Spleen (tissue), 11 donors: Measurements from ENCODE around the gene C10orf88. TPM values are rescaled to one million over a fixed set of nuclear protein-coding genes. Genes with fewer than 3 reads are reported as not detected.

ENCODE experiments used
- DNase-seq: peaks from one replicate; pipeline ENCODE4 v3.0.0-alpha.2; 2020
- H3K27ac ChIP-seq, 8 donors: fragments of 200-600 bp; sonication (generic) in 7 of 8; 1 replicate in 4 of 8; 2 replicates in 4 of 8; pipeline versions ENCODE4 v1.5.0 to v1.8.0; 2016 to 2021; ENCODE audit warnings: inconsistent platforms in 4 of 8, mild to moderate bottlenecking in 4 of 8, moderate library complexity in 1 of 8
- H3K27me3 ChIP-seq, 7 donors: fragments of 200-600 bp; sonication (generic) in 6 of 7; replicated peaks in 1 of 7; 1 replicate in 4 of 7; 2 replicates in 3 of 7; pipeline versions ENCODE4 v1.5.0 to v1.8.0; 2016 to 2021; ENCODE audit warnings: inconsistent platforms in 3 of 7, mild to moderate bottlenecking in 1 of 7
- H3K36me3 ChIP-seq, 6 donors: fragments of 200-600 bp; sonication (generic) in 5 of 6; 1 replicate in 4 of 6; 2 replicates in 2 of 6; pipeline versions ENCODE4 v1.5.0 to v1.8.0; 2016 to 2021; ENCODE audit warnings: inconsistent platforms in 2 of 6
- H3K4me1 ChIP-seq, 6 donors: fragments of 200-600 bp; sonication (generic) in 5 of 6; 1 replicate in 3 of 6; 2 replicates in 3 of 6; pipeline versions ENCODE4 v1.5.0 to v1.8.0; 2016 to 2021; ENCODE audit warnings: inconsistent platforms in 3 of 6
- H3K4me3 ChIP-seq, 8 donors: fragments of 200-600 bp; sonication (generic) in 7 of 8; 1 replicate in 4 of 8; 2 replicates in 4 of 8; pipeline versions ENCODE4 v1.5.0 to v1.8.0; 2016 to 2021; ENCODE audit warnings: inconsistent platforms in 4 of 8, mild to moderate bottlenecking in 4 of 8, moderate library complexity in 2 of 8
- H3K9me3 ChIP-seq, 8 donors: fragments of 200-600 bp; sonication (generic) in 7 of 8; 1 replicate in 4 of 8; 2 replicates in 4 of 8; pipeline versions ENCODE4 v1.5.0 to v1.8.0; 2016 to 2021; ENCODE audit warnings: inconsistent platforms in 4 of 8
- CTCF ChIP-seq, 11 experiments: fragments of 200-600 bp in 7 of 11; fragments of 450-650 bp in 4 of 11; sonication (generic) in 4 of 11; IDR thresholded peaks in 8 of 11; conservative IDR thresholded peaks in 3 of 11; 1 replicate in 7 of 11; 2 replicates in 4 of 11; pipeline versions ENCODE4 v1.4.0 to v1.8.0; 2016 to 2021; ENCODE audit warnings: antibody characterized with exemption in 11 of 11, inconsistent platforms in 4 of 11, mild to moderate bottlenecking in 1 of 11
- POLR2A ChIP-seq, 3 donors: fragments of 450-650 bp; IDR thresholded peaks; one replicate each; pipeline ENCODE4 v1.5.1; 2017; ENCODE audit warnings: antibody characterized with exemption in 3 of 3, mild to moderate bottlenecking in 1 of 3
- POLR2AphosphoS5 ChIP-seq, 3 donors: sonication (generic); formaldehyde crosslinking; IDR thresholded peaks; one replicate each; pipeline ENCODE4 v1.5.1; 2017; ENCODE audit warnings: antibody characterized with exemption in 3 of 3
- whole genome bisulfite sequencing, 5 donors: extraction: QIAGEN DNeasy Blood & Tissue Kit in 3 of 5; methylation state at CpG; one replicate each; pipeline versions ENCODE4 v1.1.5 to v1.1.7; 2013 to 2018; 5-methylcytosine and 5-hydroxymethylcytosine counted together
- intact Hi-C: fragments of 100-400 bp; cut with DNase I; formaldehyde crosslinking; loops from one replicate; pipeline ENCODE4 v1.15.0; 2023; ENCODE audit warnings: low total_unique reads
- polyA plus RNA-seq, 3 donors: library from polyadenylated mRNA; stranded (reverse); fragments of 200-250 nt; gene quantifications; one replicate each; pipeline ENCODE4 v1.2.1, GENCODE V29; 2013
- total RNA-seq, 7 donors: library from RNA; depleted of rRNA in 3 of 7; stranded (reverse); fragments of >200 nt in 3 of 7; fragmentation: NEBNext Ultra II Directional in 4 of 7; extraction: Animal tissue kit (Norgen Biotek cat#: 25700) in 4 of 7; gene quantifications; one replicate each; pipeline versions ENCODE4 v1.1.0 to v1.2.1, GENCODE V29; 2016 to 2021
- donor health status: healthy with polysubstance abuse.
- donor health status: DM: no; HTN: no; CAD: no; lungs with moderate emphysema.
- donor health status: DM: no; HTN: no; CAD: no.
- donor health status: Bipolar disorder and iron deficiency.
- donor health status: healthy.
- donor health status: DM: no; HTN: no; CAD: no.
- donor health status: DM: yes; HTN: yes; CAD: no.

Gene C10orf88
- total and polyA plus RNA-seq, 10 donors: 4.7 to 10.2 (median 7.0) TPM

DNA sequence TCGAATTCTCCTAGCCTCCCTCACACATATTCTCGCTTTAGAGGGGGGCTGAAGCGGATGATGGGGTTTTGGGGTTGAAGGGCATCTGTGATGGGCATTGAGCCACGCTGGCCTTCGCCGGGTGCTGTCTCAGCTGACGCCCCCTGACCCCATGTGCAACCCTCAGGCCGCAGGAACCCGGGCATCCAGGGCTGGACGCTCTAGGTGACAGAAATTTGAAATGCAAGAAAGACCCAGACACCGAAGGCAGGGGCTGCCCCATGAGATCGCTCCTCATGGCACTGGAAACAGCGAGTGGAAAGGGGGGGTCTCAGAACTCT lies 664 bp upstream of the C10orf88 start:
- whole genome bisulfite sequencing, 5 donors: 59 to 72% (median 62%) methylated on average over 13 of the region's 13 CpGs
- intact Hi-C loops: loop anchor here (10.0 kb wide), 1 partner anchor 200 kb away; the partner anchor contains the start of gene BUB3
- H3K27me3 ChIP-seq: no peaks in the 10 kb centered on the region
- no peak for TF ChIP-seq POLR2A (IDR thresholded peaks at IDR 0.05)
- no peak for TF ChIP-seq POLR2AphosphoS5 (IDR thresholded peaks at IDR 0.05)
- no peak for TF ChIP-seq CTCF (IDR thresholded peaks at IDR 0.05 in 8 of 11, conservative IDR thresholded peaks at IDR 0.05 in 3 of 11)
- H3K4me3 ChIP-seq: peak overlapping the region in 6 of 8 donors; percentile 68 to 93 (median 75)
- H3K4me1 ChIP-seq: peaks cover 11 to 38% (median 28%) of the 10 kb centered on the region in 6 donors
- peak; percentile 85 for DNase-seq
- H3K27ac ChIP-seq: peak overlapping the region in 4 of 8 donors; percentile 84 to 91 (median 86)
- H3K9me3 ChIP-seq: peaks cover 0 to 7% (median 2%) of the 10 kb centered on the region in 8 donors
- peaks cover 0 to 7% (median 0%) of the 10 kb centered on the region in 6 donors for H3K36me3 ChIP-seq

DNA sequence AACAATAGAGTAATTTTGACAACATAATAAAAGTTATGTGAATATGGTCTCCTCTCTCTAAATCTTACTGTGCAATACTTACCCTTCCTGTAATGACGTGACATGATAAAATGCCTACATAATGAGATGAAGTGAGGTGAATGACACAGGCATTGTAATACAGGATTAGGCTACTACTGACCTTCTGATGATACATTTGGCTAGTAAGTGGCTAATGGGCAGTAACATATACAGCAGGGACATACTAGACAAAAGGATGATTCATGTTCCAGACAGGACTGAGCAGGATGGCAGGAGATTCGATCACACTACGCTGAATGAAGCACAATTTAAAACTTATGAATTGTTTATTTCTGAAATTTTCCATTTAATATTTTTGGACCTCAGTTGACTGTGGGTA lies 4.7 kb downstream of the C10orf88 start:
- Histone ChIP-seq H3K27ac (no peak overlapping the region), H3K9me3 (no peaks in the 10 kb centered on the region), H3K27me3 (no peaks in the 10 kb centered on the region), H3K4me1 (peaks cover 11 to 32% (median 24%) of the 10 kb centered on the region in 6 donors), H3K36me3 (peaks cover 0 to 58% (median 28%) of the 10 kb centered on the region in 6 donors), H3K4me3 (no peak overlapping the region)
- TF ChIP-seq CTCF (IDR thresholded peaks at IDR 0.05 in 8 of 11, conservative IDR thresholded peaks at IDR 0.05 in 3 of 11) (no peak), POLR2AphosphoS5 (IDR thresholded peaks at IDR 0.05) (no peak), POLR2A (IDR thresholded peaks at IDR 0.05) (no peak)
- DNase-seq: no peak
- intact Hi-C loops: no loop called here
- 94 to 99% (median 97%) methylated on average over 3 of the region's 3 CpGs for WGBS, 5 donors

DNA sequence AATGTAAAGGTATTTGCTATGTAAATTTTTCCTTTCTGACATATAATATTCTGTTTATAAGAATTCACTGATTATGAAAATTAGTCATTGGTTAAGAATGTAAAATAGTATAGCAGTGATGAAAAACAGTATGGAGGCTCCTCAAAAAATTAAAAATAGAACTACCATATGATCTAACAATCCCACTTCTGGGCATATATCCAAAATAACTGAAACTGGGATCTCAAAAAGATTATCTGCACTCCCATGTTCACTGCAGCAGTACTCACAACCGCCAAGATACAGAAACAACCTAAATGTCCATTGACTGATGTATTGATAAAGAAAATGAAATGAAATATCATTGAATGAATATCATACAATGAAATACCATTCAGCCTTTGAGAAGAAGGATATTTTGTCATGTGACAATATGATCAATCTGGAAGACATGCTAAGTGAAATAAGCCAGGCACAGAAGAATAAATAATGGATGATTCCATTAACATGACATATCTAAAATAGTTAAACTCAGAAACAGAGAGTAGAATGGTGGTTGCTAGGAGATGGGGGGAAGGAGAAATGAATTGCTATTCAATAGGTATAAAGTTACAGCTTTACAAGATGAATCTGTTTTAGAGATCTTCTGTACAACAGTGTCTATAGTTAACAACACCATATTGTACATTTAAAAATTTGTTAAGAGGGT lies 14.0 kb downstream of the C10orf88 start:
- no peak for DNase-seq
- Histone ChIP-seq H3K4me3 (no peak overlapping the region), H3K9me3 (no peaks in the 10 kb centered on the region), H3K4me1 (no peaks in the 10 kb centered on the region), H3K27me3 (no peaks in the 10 kb centered on the region), H3K36me3 (peaks cover 0 to 62% (median 21%) of the 10 kb centered on the region in 6 donors), H3K27ac (no peak overlapping the region)
- intact Hi-C loops: no loop called here
- WGBS, 5 donors: 95 to 100% (median 96%) methylated on average over 1 of the region's 1 CpG
- TF ChIP-seq CTCF (IDR thresholded peaks at IDR 0.05 in 8 of 11, conservative IDR thresholded peaks at IDR 0.05 in 3 of 11): no peak
- no peak for TF ChIP-seq POLR2AphosphoS5 (IDR thresholded peaks at IDR 0.05)
- TF ChIP-seq POLR2A (IDR thresholded peaks at IDR 0.05): no peak

- Histone ChIP-seq H3K27me3 (no peaks in the 10 kb centered on the region), H3K9me3 (no peaks in the 10 kb centered on the region), H3K4me3 (no peak overlapping the region), H3K36me3 (peaks cover 0 to 62% (median 21%) of the 10 kb centered on the region in 6 donors), H3K4me1 (no peaks in the 10 kb centered on the region), H3K27ac (no peak overlapping the region)
- intact Hi-C loops: no loop called here
- no peak for DNase-seq
- 93 to 100% (median 96%) methylated on average over 1 of the region's 1 CpG for WGBS, 5 donors
- no peak for TF ChIP-seq POLR2A (IDR thresholded peaks at IDR 0.05)
- TF ChIP-seq CTCF (IDR thresholded peaks at IDR 0.05 in 8 of 11, conservative IDR thresholded peaks at IDR 0.05 in 3 of 11): no peak
- no peak for TF ChIP-seq POLR2AphosphoS5 (IDR thresholded peaks at IDR 0.05)
These were observed 14.7 kb downstream of the C10orf88 start for GRCh38 chr10:122939133-122939855.
